ENCODE measurements around the gene CPED1. TPM values are rescaled to one million over a fixed set of nuclear protein-coding genes. Genes with fewer than 3 reads are reported as not detected.

Gene CPED1
- total and polyA plus RNA-seq, 10 of the 15 experiments (the other 5 are each of a cell fraction or from before 2014, with no cell fraction given), result 0.01 to 0.77 (median 0.10) TPM; not detected in 1

DNA sequence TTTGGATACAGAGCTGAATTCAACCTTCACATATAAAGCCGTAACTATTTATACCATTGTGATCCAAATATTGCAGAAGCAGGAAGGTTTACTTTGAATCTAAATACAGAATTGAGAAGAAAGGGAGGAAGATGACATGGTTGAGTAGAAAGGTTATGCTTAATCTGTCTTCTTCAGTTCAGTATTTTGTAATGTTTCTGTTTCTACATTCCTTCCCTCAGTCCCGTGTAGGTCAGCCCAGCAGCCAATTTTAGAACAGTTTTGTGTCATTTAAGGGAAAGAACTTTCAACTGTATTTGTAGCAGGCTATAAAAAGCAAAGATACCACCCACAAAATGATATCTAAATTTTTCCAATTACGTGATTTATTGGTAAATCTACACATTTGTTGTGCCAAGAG, 97.4 kb downstream of the CPED1 start:
- SMC1A ChIA-PET (ENCODE audit: uncharacterized antibody, unreplicated experiment), result no interaction called here
- ATAC-seq, result no peak

More for the DNA sequence above, 97.4 kb downstream of the CPED1 start:
- ChIA-PET POLR2A (no interaction called here), CTCF (interaction anchor here (0.5 to 5.5 kb wide), 3 partner anchors 10 to 250 kb away, joined by 3 to 111 read pairs (median 3); partner anchors contain the start of gene CPED1), RAD21 (ENCODE audit: unreplicated experiment) (interaction anchor here (0.6 kb wide), 1 partner anchor 70 kb away, joined by 3 read pairs; no protein-coding TSS in a partner anchor)
- Histone ChIP-seq H3K36me3 (ENCODE audit: control insufficient read depth in 2 of 2, insufficient read depth in 2 of 2, low read length in 1 of 2) (no peaks in the 10 kb centered on the region), H3K27ac (ENCODE audit: control insufficient read depth, insufficient read depth) (no peak overlapping the region), H3K4me3 (no peak overlapping the region), H2AFZ (ENCODE audit: control insufficient read depth, low read depth, low read length) (no peak overlapping the region), H3K27me3 (replicated peaks in 1 of 2; ENCODE audit: control insufficient read depth in 2 of 2, insufficient read depth in 2 of 2, low read length in 1 of 2) (peaks cover 0 to 4% of the 10 kb centered on the region in 2 experiments; a peak in 2 of 4 replicates), H3K9me3 (replicated peaks; ENCODE audit: control insufficient read depth, insufficient read depth, low read length) (no peaks in the 10 kb centered on the region), H3K9ac (ENCODE audit: control insufficient read depth, insufficient read depth, low read length) (no peak overlapping the region), H3K4me2 (ENCODE audit: control insufficient read depth, insufficient read depth) (no peak overlapping the region), H3K4me1 (ENCODE audit: control insufficient read depth, insufficient read depth, low read length) (no peaks in the 10 kb centered on the region), H3K79me2 (ENCODE audit: control insufficient read depth, insufficient read depth, low read length) (no peaks in the 10 kb centered on the region), H4K20me1 (ENCODE audit: control insufficient read depth, insufficient read depth) (no peaks in the 10 kb centered on the region)
- no peak for TF ChIP-seq SRF (IDR thresholded peaks at IDR 0.05; ENCODE audit: low read depth in 2 of 2, low read length in 2 of 2)
- TF ChIP-seq, protein P1, sequence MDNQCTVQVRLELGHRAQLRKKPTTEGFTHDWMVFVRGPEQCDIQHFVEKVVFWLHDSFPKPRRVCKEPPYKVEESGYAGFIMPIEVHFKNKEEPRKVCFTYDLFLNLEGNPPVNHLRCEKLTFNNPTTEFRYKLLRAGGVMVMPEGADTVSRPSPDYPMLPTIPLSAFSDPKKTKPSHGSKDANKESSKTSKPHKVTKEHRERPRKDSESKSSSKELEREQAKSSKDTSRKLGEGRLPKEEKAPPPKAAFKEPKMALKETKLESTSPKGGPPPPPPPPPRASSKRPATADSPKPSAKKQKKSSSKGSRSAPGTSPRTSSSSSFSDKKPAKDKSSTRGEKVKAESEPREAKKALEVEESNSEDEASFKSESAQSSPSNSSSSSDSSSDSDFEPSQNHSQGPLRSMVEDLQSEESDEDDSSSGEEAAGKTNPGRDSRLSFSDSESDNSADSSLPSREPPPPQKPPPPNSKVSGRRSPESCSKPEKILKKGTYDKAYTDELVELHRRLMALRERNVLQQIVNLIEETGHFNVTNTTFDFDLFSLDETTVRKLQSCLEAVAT (IDR thresholded peaks at IDR 0.05), result no peak
- TF ChIP-seq SIX5 (IDR thresholded peaks at IDR 0.05; ENCODE audit: low read depth, low read length, severe bottlenecking), result no peak
- no peak for TF ChIP-seq IKZF1 (conservative IDR thresholded peaks at IDR 0.05)
- no peak for TF ChIP-seq NFYA (IDR thresholded peaks at IDR 0.05; ENCODE audit: borderline replicate concordance, low read depth, low read length)
- no peak for TF ChIP-seq CBX5 (IDR thresholded peaks at IDR 0.05; ENCODE audit: low read depth)
- TF ChIP-seq, protein P2, sequence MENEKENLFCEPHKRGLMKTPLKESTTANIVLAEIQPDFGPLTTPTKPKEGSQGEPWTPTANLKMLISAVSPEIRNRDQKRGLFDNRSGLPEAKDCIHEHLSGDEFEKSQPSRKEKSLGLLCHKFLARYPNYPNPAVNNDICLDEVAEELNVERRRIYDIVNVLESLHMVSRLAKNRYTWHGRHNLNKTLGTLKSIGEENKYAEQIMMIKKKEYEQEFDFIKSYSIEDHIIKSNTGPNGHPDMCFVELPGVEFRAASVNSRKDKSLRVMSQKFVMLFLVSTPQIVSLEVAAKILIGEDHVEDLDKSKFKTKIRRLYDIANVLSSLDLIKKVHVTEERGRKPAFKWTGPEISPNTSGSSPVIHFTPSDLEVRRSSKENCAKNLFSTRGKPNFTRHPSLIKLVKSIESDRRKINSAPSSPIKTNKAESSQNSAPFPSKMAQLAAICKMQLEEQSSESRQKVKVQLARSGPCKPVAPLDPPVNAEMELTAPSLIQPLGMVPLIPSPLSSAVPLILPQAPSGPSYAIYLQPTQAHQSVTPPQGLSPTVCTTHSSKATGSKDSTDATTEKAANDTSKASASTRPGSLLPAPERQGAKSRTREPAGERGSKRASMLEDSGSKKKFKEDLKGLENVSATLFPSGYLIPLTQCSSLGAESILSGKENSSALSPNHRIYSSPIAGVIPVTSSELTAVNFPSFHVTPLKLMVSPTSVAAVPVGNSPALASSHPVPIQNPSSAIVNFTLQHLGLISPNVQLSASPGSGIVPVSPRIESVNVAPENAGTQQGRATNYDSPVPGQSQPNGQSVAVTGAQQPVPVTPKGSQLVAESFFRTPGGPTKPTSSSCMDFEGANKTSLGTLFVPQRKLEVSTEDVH (IDR thresholded peaks at IDR 0.05; ENCODE audit: low read depth, partially characterized antibody), result no peak
- no peak for TF ChIP-seq STAT3 (IDR thresholded peaks at IDR 0.05; ENCODE audit: low read depth, low read length)
- no peak for TF ChIP-seq NR2F1 (conservative IDR thresholded peaks at IDR 0.05)
- TF ChIP-seq NRF1 (conservative IDR thresholded peaks at IDR 0.05; ENCODE audit: low read depth, low read length), result no peak
- in situ Hi-C loops (cut with MboI), result no loop called here
- DNase-seq (ENCODE audit: low read depth, low spot score) (no peak), FAIRE-seq (no peak)
- intact Hi-C loops (cut with micrococcal nuclease; ENCODE audit: unreplicated experiment), result no loop called here
- BruUV-seq (replicated peaks), result no TSS peak
- WGBS (ENCODE audit: insufficient coverage, insufficient replicate concordance, low lambda C conversion rate, missing lambda C conversion rate), result 19% methylated on average over 3 of the region's 3 CpGs
